ENCODE measurements around the gene MYOM1.
"Not testable (repeated sequence)": the region's sequence is repeated elsewhere in the genome, so short reads cannot be mapped to it uniquely, and the experiment has no call there.

MYOM1 gene

DNA sequence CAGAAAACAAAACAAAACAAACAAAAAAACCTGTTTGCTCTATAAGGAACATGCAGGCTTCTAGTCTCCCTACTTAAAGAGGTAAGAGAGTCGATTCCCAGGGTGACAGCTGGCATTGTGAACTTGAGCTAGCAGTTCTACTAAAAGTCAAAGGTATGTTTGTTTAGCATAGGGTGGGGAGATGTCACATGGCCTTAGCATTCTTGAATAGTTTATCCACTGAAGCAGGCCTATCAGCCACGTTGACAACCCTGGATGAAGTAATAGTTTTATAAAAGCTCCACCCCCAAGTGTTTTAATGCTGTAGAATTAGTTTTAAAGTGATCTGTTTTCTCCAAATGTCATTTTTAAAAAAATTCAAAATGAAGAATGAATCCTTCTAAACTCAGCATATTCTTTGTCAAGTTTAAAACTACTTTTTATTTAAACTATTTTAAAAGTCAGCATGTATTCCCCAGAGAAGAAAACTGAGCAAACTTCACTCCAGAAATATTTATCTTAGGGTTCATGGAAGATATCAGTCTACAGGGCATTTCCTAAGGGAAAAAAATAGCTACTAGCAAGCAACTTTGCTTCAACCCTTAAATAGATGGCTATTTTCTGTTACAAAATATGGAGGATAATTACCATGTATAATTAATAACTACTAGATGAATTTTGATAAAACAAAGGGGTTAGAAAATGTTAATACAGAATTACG, 1.7 kb downstream of the MYOM1 start:
- no peak for DNase-seq

DNA sequence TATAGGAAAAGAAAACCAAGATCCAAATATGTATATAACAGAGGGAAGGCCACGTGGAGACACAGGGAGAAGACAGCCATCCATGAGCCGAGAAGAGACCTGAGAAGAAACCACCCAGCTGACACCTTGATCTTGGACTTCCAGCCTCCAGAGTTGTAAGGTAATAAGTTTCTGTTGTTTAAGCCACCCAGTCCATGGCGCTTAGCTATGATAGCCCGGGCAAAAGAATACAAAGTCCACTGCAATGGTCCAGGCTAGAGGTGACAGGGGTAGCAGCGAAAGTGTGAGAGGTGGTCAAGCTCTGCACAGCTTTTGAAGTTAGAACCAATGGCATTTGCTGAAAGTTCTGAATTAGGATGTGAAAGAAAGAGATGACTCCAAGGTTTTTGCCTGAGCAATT, 2.8 kb downstream of the MYOM1 start:
- DNase-seq, result no peak

DNA sequence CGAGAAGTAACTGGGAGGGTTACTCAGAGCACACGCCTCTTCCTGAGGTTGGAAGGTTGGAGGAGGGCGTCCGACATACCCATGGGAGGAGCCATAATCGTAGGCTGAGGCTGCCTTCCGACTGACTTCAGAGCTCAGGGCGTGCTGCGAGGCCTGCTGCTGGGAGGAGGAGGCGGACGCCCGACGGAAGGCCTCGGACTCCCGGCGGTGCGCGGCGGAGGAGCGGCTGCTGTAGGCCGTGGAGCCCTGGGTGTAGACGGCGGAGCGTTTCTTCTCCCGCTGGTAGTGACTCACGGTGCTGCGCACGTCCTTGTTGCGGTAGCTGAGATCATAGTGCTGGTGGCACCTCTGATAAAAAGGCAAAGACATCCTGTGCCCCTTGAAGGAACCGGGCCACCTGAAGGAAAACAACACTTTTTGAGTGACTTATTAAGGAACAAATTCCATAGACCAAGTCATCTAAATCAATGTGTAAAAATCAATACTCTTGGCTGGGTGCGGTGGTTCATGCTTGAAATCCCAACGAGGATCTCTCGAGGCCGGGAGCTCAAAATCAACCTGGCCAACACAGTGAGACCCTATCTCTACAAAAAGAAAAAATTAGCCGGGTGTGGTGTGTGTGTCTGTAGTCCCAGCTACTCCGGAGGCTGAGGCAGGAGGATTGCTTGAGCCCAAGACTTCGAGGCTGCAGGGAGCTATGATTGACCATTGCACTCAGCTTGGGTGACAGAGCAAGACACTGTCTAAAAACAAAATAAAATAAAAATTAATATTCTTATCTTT, 4.7 kb downstream of the MYOM1 start:
- no peak for DNase-seq

DNA sequence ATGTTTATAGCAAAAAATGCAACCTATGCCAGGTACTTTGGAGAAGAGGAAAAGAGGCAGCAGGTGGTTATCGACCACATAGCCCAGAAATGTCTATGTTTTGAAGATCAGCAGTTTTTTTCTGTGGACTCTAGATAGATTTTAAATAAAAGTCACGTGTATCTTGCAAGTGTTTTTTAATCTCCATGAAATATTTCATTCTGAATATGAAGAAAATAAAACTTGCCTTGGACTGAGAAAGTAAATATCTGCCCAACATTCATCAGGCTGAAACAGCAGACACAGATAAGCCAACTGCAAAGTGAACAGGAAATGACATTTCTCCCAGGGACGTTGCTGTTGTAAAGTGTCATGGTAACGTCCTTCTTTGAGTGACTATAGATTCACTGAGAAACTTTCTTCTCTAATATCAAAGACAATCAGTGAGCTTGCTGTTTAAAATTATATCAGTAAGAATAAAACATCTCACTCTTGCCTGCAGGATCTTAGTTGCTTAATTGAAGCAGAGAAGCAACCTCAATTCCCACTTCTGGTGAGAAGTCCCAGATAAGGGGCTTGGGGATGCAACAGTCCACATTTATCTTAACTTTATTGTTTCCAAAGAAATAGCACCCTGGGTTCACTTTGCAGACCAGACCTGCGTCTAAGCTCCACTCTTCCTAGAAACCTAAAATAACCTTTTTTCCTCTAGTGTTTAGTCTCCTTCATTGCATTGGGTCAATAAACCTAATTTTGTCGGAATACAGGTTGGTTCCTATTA, 6.3 kb downstream of the MYOM1 start:
- DNase-seq, result no peak

DNA sequence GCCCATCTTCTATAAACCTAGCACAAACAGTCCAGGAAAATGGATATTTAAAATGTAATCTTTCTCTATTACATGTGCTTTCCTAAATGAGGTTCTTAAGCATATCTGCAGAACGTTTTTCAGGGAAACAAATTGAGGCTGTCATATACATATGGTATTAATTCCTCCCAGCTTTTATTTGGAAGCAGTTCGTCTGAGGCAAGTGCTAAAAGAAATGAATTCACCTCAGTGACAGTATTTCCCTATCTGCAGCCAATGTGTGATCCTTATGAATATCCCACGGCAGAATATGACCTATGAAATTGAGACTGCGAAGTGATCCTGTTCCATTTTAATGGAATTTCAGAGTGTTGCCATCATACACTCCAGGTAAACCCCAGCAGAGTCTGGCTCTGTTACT, 7.1 kb downstream of the MYOM1 start:
- no peak for DNase-seq

DNA sequence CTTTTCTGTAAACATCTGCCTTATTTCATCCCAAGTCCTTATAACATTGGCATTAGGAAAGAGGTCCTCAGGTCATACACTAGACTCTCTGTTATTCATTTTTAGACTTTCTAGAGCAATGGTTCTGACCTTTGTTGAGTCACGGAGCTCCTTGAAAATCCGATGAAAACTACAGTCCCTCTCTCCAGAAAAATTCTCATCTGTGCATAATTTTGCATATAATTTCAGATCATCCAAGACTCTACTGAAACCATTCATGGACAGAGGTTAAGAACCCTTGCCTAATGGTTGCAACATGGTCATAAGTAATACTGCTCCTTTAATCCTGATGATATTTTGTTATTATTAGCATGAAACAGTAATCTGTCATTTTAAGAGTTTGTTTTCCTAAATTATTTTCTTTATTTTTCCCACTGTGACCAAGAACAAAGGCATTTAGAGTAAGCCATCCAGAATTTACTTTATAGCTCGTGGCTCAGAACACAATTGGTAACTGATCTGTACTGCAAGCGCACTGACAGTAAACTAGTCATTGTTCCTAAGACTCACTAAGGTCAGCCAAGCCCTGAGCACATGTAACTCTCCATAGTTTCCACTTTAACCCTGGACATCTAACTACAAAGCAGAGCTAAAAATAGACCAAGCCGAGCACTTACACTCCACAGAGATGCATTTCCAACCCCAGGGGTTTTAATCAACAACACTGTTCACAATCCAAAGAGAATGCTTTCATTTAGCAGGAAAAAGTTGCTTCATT, 8.4 kb downstream of the MYOM1 start:
- DNase-seq, result no peak

DNA sequence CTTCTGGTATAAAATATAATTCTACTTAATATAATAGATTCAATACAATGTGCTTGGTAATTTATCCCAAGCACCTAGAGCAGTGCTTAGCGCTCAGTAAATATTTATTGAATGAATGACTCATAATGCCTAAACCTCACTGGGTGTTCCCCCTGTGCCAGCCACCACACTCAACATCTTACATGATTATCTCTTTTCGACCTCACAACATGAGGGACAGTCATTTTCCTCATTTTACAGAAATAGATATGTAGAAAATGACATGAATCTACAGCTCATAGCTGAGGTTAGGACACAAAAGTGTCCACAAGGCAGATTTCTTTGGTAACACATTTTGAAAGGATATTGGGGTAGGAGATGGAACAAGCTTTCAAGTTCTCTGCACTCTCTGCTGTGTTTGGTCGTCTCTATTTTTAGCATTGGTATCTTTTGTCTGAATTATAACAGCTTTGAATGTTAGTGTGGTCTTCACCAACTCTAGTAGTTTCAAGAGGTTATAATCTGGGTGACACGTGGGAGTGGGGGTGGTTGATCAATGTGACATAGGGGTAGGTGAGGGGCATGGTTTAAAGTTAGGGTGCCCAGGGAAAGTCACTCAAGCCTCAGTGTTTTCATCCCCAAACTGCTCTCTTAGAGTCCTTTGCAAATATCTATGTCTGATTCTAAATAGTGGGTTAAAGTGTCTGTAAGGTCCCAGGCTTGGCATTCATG, 9.8 kb downstream of the MYOM1 start:
- no peak for DNase-seq

DNA sequence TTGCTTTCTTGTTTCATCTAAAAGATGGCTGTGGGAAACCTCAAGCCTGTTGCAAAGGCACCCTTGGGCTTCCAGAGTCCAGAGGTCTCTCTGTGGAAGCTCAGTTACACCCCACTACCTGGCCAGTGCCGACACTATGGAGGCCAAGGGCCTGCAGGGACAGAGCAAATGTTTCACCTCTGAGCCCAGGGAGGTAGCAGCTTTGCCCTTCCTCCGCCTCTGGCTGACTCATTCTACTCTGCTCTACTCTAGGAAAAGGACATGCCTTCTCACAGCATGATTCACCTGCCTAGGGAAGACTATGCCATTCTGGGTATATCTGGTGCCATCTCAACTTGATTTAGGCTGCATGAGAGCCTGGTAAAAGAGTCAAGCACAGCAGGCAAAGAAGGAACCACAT, 12.2 kb downstream of the MYOM1 start:
- no peak for DNase-seq

DNA sequence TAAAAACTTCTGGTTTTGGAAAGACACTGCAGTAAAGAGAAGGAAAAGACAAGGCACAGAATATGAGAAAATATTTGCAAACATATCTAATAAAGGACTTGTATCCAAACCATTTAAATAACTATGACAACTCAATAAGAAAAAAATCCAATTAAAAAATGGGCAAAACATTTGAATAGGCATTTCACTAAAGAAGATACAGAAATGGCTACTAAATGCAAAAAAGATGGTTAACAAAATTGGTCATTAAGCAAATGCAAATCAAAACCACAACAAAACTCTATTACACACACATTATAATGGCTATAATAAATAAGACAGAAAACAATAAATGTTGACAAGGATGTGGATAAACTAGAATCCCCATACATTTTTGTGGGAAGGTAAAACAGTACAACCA, 14.5 kb downstream of the MYOM1 start:
- DNase-seq, result no peak

DNA sequence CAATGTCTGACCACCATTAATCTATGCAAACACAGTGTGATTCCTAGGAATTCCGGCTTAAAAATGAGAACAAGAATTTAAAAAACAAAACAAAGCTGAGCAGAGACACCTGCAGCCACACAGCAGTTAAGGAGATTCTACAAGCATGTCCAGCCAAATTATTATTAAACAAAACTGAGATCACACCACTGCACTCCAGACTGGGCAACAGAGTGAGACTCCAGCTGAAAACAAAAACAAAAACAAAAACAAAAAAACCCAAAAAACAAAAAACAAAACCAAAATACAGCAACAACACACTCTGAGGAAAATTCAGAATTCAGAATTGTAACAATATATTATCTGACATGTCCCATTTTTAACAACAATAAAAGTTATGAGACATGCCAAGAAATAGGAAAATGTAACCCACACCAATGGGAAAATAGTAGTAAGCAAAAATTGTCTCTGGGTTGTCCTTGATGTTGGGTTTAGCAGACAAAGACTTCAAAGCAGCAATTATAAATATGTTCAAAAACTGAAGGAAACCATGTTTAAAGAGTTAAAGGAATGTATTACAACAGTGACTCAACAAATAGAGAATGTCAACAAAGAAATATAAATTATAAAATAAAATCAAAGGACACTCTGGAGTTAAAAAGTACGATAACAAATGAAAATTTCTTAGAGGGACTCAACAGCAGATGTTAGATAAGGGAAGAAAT, 19.7 kb downstream of the MYOM1 start:
- DNase-seq, result no peak

DNA sequence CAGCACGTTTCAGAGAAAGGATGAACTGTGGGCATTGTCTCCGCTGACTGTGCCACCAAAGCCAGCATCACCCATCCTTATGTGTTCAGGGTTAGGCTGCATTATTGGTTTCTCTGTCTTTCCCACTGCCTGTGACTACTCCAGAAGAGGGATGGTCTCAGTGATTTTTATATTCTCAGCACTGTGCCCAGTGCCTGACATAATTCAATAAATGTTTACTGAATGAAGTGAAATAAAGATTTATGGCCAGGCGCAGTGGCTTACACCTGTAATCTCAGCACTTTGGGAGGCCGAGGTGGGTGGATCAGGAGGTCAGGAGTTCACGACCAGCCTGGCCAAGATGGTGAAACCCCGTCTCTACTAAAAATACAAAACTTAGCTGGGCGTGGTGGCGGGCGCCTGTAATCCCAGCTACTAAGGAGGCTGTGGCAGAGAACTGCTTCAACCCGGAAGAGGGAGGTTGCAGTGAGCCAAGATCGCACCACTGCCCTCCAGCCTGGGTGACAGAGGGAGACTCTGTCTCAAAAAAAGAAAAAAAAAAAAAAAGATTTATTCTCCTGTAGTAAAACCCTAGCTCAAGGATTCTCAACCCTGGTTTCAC, 21.4 kb downstream of the MYOM1 start:
- not testable (repeated sequence) for DNase-seq

DNA sequence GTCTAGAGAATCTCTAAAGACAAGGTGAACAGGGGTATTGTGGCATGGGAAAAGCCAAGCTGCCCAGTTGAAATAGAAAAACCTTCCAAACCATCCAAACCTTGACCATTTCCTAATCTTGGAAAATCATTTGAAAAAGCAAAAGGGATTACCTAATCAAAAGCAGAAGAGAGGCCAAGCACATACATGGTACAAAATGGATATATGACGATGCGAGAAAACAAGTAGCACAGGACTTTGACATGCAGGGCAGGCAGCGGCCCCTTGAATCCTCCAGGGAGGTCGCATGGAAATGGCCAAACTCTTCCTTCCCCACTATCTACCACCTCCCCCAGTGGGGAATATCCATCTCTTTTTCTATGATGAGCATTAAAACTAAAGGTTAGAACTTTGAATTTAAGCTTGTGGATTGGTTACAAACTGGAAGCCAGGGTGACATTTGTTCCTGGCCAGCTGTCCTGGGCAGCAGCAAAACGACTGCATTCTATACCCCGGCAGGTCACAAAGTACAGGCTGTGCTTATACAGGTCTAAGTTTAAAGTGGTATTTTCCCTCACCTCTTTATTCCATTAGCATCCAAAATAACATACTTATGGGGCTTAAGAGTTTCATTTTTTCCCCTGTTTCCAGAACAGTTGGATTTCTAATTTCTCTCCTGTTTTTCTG, 24.7 kb downstream of the MYOM1 start:
- DNase-seq, result no peak

DNA sequence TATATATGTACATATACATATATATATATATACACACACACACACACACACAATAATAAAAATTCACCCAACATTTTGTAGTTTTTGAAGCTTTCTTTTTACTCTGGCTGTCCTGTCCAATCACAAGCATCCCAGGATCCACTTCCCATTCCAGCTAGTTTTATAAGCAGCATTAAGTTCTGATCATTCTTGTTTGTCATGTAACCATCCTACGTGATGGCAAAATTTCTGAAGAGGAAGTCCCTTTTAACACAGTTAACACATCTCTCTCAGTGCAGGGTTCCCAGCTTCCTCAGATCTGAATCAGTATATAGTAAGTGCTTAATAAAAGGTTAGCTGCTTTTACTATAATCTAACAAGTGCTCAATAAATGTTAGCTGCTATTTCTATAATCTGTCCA, 26.4 kb downstream of the MYOM1 start:
- DNase-seq, result no peak

DNA sequence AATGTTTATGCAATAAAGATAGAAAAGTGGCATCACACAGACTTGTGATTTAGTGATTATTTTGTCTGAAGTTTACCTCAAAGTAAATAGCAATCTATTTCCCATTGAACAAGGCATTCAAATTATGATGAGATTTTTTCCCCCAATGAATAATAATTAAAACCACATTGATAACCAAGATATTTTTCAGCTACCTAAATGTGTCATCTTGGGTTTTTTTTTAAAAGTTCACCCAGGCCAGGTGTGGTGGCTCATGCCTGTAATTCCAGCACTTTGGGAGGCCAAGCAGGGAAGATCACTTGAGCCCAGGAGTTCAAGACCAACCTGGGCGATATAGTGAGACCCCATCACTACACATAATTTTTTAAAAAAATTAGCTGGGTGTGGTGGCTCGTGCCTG, 27.0 kb downstream of the MYOM1 start:
- DNase-seq, result no peak

DNA sequence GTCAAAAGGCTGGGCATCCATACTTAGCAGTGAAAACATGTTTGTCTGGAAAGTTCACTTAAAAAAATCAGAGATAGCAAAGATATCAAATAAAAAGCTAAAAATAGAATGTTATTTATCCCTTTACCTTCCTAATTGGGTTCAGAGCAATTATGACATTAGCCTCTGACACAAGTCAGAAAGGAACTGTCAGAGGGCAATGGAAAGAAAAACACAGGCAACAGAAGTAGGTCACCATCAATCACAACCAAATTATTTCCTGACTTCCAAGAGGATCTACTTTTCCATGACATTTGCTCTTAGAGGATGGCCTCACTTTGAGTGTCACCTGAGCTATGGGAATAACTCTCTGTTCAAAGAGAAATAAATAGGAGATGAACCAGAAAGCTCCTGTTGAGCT, 27.5 kb downstream of the MYOM1 start:
- no peak for DNase-seq

DNA sequence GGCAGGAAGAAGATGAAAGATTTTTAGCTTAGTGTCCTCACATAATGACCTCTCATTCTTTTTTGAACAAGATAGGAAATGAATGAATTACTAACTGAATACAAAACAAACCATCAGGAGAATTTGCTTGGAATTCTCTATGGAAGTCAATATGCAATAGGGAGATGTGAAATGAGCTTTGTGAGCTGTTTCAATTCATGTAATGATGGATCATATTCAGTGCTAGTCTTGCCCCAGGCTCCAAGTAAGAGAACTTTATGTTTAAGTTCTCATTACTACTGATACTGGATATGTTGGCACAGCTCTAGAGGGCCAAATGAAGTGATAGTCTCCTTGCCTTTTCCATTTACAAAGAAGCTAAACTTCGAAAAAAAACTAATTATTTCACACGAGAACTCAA, 29.2 kb downstream of the MYOM1 start:
- DNase-seq, result no peak

DNA sequence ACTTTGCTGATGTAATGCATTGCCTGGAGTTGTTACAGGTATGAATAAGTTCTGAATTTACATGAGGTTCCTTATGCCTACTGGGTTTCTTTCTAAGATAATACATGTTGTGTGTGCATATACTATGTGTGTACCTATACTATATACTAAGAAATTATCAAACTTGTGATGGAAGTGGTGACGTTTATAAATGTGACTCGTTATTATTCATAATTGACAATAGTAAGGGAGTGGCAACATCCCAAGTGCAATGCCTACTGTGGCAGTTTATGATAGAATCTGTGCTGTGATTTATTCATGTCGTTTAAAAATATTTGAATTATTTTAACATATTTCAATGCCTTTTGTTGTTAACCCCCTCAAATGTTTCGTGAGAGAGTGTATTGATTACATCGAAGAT, 29.9 kb downstream of the MYOM1 start:
- DNase-seq, result no peak

DNA sequence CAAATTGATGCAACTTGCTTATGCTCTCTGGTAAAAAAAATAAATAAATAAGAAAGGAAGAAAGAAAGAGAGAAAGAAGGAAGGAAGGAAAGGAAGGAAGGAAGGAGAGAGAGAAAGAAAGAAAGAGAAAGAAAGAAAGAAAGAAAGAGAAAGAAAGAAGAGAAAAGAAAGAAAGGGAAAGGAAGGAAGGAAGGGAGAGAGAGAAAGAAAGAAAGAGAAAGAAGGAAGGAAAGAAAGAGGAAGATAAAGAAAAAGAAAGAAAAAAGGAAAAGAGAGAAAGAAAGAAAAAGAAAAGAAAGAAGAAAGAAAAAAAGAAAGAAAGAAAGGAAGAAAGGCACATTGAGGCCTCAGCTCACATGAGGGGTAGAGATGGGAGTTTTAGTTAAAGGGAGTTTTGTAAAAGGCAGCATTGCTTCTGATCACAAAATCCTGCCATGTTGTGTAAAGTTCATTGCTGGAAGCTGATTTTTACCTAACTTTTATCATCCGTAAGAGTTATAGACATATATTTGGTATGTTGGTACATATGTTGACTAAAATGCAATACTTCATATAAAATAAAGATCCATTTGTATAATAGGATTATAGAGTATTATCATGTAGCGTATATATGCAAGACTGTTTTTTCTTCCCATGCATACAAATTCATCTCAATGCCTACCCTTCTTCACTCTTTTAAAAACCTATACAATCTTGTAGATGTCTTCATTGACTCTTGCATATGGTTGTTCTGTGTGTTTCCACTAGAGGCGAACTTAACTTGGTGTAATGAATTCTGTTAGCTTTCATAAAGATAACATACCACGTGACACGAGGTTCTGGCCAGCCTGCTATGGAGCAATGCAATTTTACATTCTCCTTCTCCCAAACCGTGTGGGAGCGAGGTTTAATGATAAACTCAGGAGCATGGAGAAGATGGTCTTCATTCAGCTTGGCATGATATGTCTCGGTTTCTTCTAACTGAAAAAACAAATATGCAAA, 32.8 kb downstream of the MYOM1 start:
- no peak for DNase-seq

DNA sequence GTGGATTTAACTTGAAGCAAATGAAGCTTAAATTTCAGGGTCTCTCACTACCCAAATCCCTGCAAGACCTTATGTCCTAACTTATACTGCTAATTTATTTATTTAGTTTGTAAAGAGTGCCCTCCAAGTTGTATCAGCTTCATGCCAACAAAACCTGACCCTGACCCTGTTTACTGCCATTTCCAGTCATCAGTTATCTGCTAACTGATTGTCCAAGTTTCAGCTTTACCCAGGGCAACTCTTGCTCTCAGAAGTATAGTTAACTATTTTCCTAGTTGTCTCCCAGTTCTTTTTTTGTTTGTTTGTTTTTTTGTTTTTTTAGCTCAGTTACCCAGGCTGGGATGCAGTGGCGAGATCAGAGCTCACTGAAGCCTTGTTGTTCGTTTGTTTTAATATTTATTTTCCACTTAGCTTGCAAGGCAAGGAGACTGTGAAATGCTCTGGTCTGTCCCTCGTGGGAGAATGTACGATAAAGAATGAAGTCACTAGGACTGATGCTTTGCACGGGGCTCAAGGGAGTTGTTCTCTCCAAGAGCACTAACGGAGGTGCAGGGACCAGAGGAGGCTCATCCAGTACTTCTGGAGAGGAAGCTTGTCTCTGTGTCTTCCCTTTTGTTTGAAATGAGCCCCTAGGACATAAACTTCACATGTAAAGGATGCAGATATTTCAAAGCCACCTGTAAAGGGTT, 35.3 kb downstream of the MYOM1 start:
- no peak for DNase-seq

Measured in KG1 (cell line).